ENCODE results near the gene ZNF28. TPM values are rescaled to one million over a fixed set of nuclear protein-coding genes. Genes with fewer than 3 reads are reported as not detected.
"Not testable (repeated sequence)": the region's sequence is repeated elsewhere in the genome, so short reads cannot be mapped to it uniquely, and the experiment has no call there.

ZNF28 gene
- total RNA-seq, 1 donor from 2014 or later: 7.1 TPM

- Histone ChIP-seq H3K4me1 (peaks cover 22% of the 10 kb centered on the region), H3K27ac (replicated peaks) (peak within 1 kb of the TSS; percentile 73), H3K4me3 (peak within 1 kb of the TSS; percentile 78)
- H3K9me3 ChIP-seq (replicated peaks); H3K36me3 ChIP-seq; intact Hi-C loops (cut with micrococcal nuclease); H3K27me3 ChIP-seq (ENCODE audit: low read depth): not testable (repeated sequence)
- DNase-seq: peak; percentile 89
- peak; percentile 55 for TF ChIP-seq CTCF (IDR thresholded peaks at IDR 0.05; ENCODE audit: borderline replicate concordance)
These were observed 34.7 kb downstream of the ZNF28 start, which contains the start of gene ZNF600 for GRCh38 chr19:52786464-52787354. Gene ZNF600, minus strand, starts transcription at chr19:52786791. Its CDS starts 7,903 bp downstream, at chr19:52778888.

GRCh38 chr19:52786078-52786463, 35.4 kb downstream of the ZNF28 start:
- peaks cover 22% of the 10 kb centered on the region for H3K4me1 ChIP-seq
- H3K4me3 ChIP-seq: peak overlapping the region; percentile 78
- no peak for DNase-seq
- H3K27ac ChIP-seq (replicated peaks): peak overlapping the region; percentile 73
- peaks cover 9% of the 10 kb centered on the region for H3K36me3 ChIP-seq
- intact Hi-C loops (cut with micrococcal nuclease): no loop called here
- H3K27me3 ChIP-seq (ENCODE audit: low read depth): no peaks in the 10 kb centered on the region
- TF ChIP-seq CTCF (IDR thresholded peaks at IDR 0.05; ENCODE audit: borderline replicate concordance): no peak
- H3K9me3 ChIP-seq (replicated peaks): no peaks in the 10 kb centered on the region

- no peak overlapping the region for H3K27ac ChIP-seq (replicated peaks)
- intact Hi-C loops (cut with micrococcal nuclease): no loop called here
- H3K9me3 ChIP-seq (replicated peaks): no peaks in the 10 kb centered on the region
- no peak for DNase-seq
- H3K4me3 ChIP-seq: peak overlapping the region; percentile 78
- peaks cover 22% of the 10 kb centered on the region for H3K4me1 ChIP-seq
- no peaks in the 10 kb centered on the region for H3K27me3 ChIP-seq (ENCODE audit: low read depth)
- no peak for TF ChIP-seq CTCF (IDR thresholded peaks at IDR 0.05; ENCODE audit: borderline replicate concordance)
- peaks cover 9% of the 10 kb centered on the region for H3K36me3 ChIP-seq
These were observed 35.9 kb downstream of the ZNF28 start for GRCh38 chr19:52785506-52785905.

- H3K4me1 ChIP-seq: peaks cover 22% of the 10 kb centered on the region
- intact Hi-C loops (cut with micrococcal nuclease); DNase-seq; H3K9me3 ChIP-seq (replicated peaks); H3K27ac ChIP-seq (replicated peaks); H3K27me3 ChIP-seq (ENCODE audit: low read depth); H3K4me3 ChIP-seq: not testable (repeated sequence)
- peaks cover 15% of the 10 kb centered on the region for H3K36me3 ChIP-seq
These were observed 38.6 kb downstream of the ZNF28 start for GRCh38 chr19:52782864-52783263.

GRCh38 chr19:52778811-52779210, 42.6 kb downstream of the ZNF28 start:
- intact Hi-C loops (cut with micrococcal nuclease): no loop called here
- H3K27ac ChIP-seq (replicated peaks): no peak overlapping the region
- DNase-seq: no peak
- no peak overlapping the region for H3K4me3 ChIP-seq
- no peaks in the 10 kb centered on the region for H3K9me3 ChIP-seq (replicated peaks)
- H3K4me1 ChIP-seq: no peaks in the 10 kb centered on the region
- no peak for TF ChIP-seq CTCF (IDR thresholded peaks at IDR 0.05; ENCODE audit: borderline replicate concordance)
- peaks cover 38% of the 10 kb centered on the region for H3K36me3 ChIP-seq
- no peaks in the 10 kb centered on the region for H3K27me3 ChIP-seq (ENCODE audit: low read depth)

- H3K4me3 ChIP-seq; DNase-seq; intact Hi-C loops (cut with micrococcal nuclease); H3K9me3 ChIP-seq (replicated peaks); H3K27me3 ChIP-seq (ENCODE audit: low read depth); H3K27ac ChIP-seq (replicated peaks); H3K36me3 ChIP-seq; H3K4me1 ChIP-seq: not testable (repeated sequence)
These were observed 65.0 kb downstream of the ZNF28 start for GRCh38 chr19:52756447-52756846.

All from left ventricle myocardium inferior (tissue), 1 donor.